GM23338 (cell line): ENCODE measurements around the gene ROR1. TPM values are rescaled to one million over a fixed set of nuclear protein-coding genes. Genes with fewer than 3 reads are reported as not detected.

Experiments used
- ATAC-seq: fragments of 200-7000 bp; cut with Tn5 transposase; 3 replicates; pipeline ENCODE4 v1.9.1; 2020
- DNase-seq: peaks from one replicate; pipeline ENCODE4 v3.0.0-alpha.2; 2015; ENCODE audit warnings: low spot score
- H2AFZ ChIP-seq: fragments of 200-600 bp; sonication (generic); 2 replicates; pipeline ENCODE4 v1.8.0; 2016; ENCODE audit warnings: antibody characterized with exemption, mild to moderate bottlenecking, moderate library complexity
- H3F3A ChIP-seq: fragments of 200-600 bp; sonication (generic); replicated peaks from 2 replicates; pipeline ENCODE4 v1.8.0; 2017; ENCODE audit warnings: antibody characterized with exemption, mixed run types, low read depth
- H3K27ac ChIP-seq: fragments of 200-600 bp; sonication (generic); 2 replicates; pipeline ENCODE4 v1.6.1; 2016; ENCODE audit warnings: low read depth
- H3K27me3 ChIP-seq: fragments of 200-600 bp; sonication (generic); 2 replicates; pipeline ENCODE4 v1.8.0; 2016; ENCODE audit warnings: mild to moderate bottlenecking, mixed run types, moderate library complexity; ENCODE audit not compliant: insufficient read depth
- H3K36me3 ChIP-seq: fragments of 200-600 bp; sonication (generic); 2 replicates; pipeline ENCODE4 v1.8.0; 2016; ENCODE audit warnings: mild to moderate bottlenecking; ENCODE audit not compliant: insufficient read depth
- H3K4me1 ChIP-seq: fragments of 200-600 bp; sonication (generic); 2 replicates; pipeline ENCODE4 v1.8.0; 2016; ENCODE audit warnings: mild to moderate bottlenecking, moderate library complexity; ENCODE audit not compliant: insufficient read depth
- H3K4me2 ChIP-seq: fragments of 200-600 bp; sonication (generic); 2 replicates; pipeline ENCODE4 v1.7.1; 2017; ENCODE audit warnings: mixed run types
- H3K4me3 ChIP-seq: fragments of 200-600 bp; sonication (generic); 2 replicates; pipeline ENCODE4 v1.6.1; 2016; ENCODE audit warnings: mixed run types
- H3K79me2 ChIP-seq: fragments of 200-600 bp; sonication (generic); replicated peaks from 2 replicates; pipeline ENCODE4 v1.8.0; 2017; ENCODE audit warnings: mild to moderate bottlenecking; ENCODE audit not compliant: insufficient read depth
- H3K9me2 ChIP-seq: fragments of 200-600 bp; sonication (generic); 2 replicates; pipeline ENCODE4 v1.8.0; 2017; ENCODE audit not compliant: insufficient read depth
- H4K20me1 ChIP-seq: fragments of 200-600 bp; sonication (generic); replicated peaks from 2 replicates; pipeline ENCODE4 v1.8.0; 2017; ENCODE audit warnings: mild to moderate bottlenecking; ENCODE audit not compliant: insufficient read depth
- H3K27ac Mint-ChIP-seq: 2 replicates; pipeline ENCODE4 v1.8.0; 2020; ENCODE audit warnings: inconsistent platforms, mild to moderate bottlenecking, moderate library complexity, mixed read lengths
- H3K27me3 Mint-ChIP-seq: 3 replicates; pipeline ENCODE4 v1.8.0; 2022; ENCODE audit warnings: low read depth, mild to moderate bottlenecking, moderate library complexity, mixed read lengths, inconsistent platforms; ENCODE audit not compliant: insufficient read depth, poor library complexity
- H3K36me3 Mint-ChIP-seq: 3 replicates; pipeline ENCODE4 v1.8.0; 2021; ENCODE audit warnings: low read depth, mild to moderate bottlenecking, inconsistent platforms, moderate library complexity, mixed read lengths
- H3K4me1 Mint-ChIP-seq: 3 replicates; pipeline ENCODE4 v1.8.0; 2020; ENCODE audit warnings: mild to moderate bottlenecking, inconsistent platforms, mixed read lengths
- H3K4me3 Mint-ChIP-seq: 3 replicates; pipeline ENCODE4 v1.8.0; 2021; ENCODE audit warnings: moderate library complexity, mild to moderate bottlenecking, inconsistent platforms, mixed read lengths
- H3K9me3 Mint-ChIP-seq: 3 replicates; pipeline ENCODE4 v1.8.0; 2020; ENCODE audit warnings: moderate library complexity, mild to moderate bottlenecking, inconsistent platforms, mixed read lengths
- EZH2 ChIP-seq: fragments of 200-600 bp; sonication (generic); IDR thresholded peaks from one replicate; pipeline ENCODE4 v1.8.0; 2017; ENCODE audit warnings: antibody characterized with exemption, mild to moderate bottlenecking, low read depth; ENCODE audit not compliant: unreplicated experiment
- EZH2phosphoT487 ChIP-seq: fragments of 200-600 bp; sonication (generic); IDR thresholded peaks from one replicate; pipeline ENCODE4 v1.8.1; 2018; ENCODE audit warnings: antibody characterized with exemption; ENCODE audit not compliant: unreplicated experiment
- JUNB ChIP-seq: IDR thresholded peaks from one replicate; pipeline ENCODE4 v1.6.1; 2016; ENCODE audit warnings: antibody characterized with exemption; ENCODE audit not compliant: unreplicated experiment
- NANOG ChIP-seq: IDR thresholded peaks from 2 replicates; pipeline ENCODE4 v1.6.1; 2016; ENCODE audit warnings: antibody characterized with exemption, borderline replicate concordance
- POLR2AphosphoS5 ChIP-seq: IDR thresholded peaks from 2 replicates; pipeline ENCODE4 v1.6.1; 2016; ENCODE audit warnings: antibody characterized with exemption, low read depth
- ZNF114 ChIP-seq: fragments of 250-450 bp; sonication (Bioruptor Pico); IDR thresholded peaks from 2 replicates; pipeline ENCODE4 v1.5.0; 2020; ENCODE audit warnings: mild to moderate bottlenecking, moderate library complexity
- polyA plus RNA-seq: library from polyadenylated mRNA; unstranded; fragments of >200 nt; fragmentation: Nextera tagmentation; extraction: Ambion mirVana; gene quantifications from 2 replicates; pipeline ENCODE4 v1.2.1, GENCODE V29; 2016
- total RNA-seq: library from RNA; depleted of rRNA; stranded (reverse); fragments of >200 nt; shearing (Covaris generic); gene quantifications from 2 replicates; pipeline ENCODE4 v1.2.3, GENCODE V29; 2014
- TF ChIP-seq, protein P1 (sequence below), 2 experiments: fragments of 200-600 bp in 1 of 2; sonication (generic) in 1 of 2; conservative IDR thresholded peaks; 2 replicates each; pipeline versions ENCODE4 v1.5.1 to v1.6.1; 2016 to 2017; ENCODE audit warnings: antibody characterized with exemption in 2 of 2, low read depth in 2 of 2, mild to moderate bottlenecking in 2 of 2, moderate library complexity in 1 of 2
- TF ChIP-seq, protein P2 (sequence below): IDR thresholded peaks from 2 replicates; pipeline ENCODE4 v1.6.1; 2016; ENCODE audit warnings: antibody characterized with exemption
- TF ChIP-seq, protein P3 (sequence below): IDR thresholded peaks from one replicate; pipeline ENCODE4 v1.6.1; 2018; ENCODE audit warnings: antibody characterized with exemption; ENCODE audit not compliant: unreplicated experiment

Gene ROR1
- total and polyA plus RNA-seq, 2 experiments from 2014 or later = 59.7 to 96.0 TPM

DNA sequence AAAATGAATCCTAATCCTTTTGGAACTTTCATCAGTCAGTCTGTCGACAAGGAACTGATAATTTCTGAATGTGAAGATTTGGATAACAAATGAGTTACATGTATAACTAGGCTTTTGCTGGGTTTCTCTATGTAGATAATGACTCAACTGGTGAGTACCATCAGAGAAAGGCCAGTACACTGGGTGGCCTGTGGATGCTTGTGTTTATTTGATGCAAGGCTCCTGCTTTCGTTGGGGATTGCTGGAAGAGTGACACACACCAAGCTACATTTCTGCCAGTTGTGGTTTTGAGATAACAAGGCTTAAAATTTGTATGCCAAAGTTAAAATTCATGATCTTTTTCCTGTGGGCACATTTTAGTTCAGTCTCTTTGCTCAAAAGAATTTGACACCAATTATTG is 314.0 kb downstream of the ROR1 start:
- no peaks in the 10 kb centered on the region for H3K27me3 ChIP-seq
- Mint-ChIP-seq H3K36me3 (peaks cover 4% of the 10 kb centered on the region; the same call in 1 of the 3 replicates), H3K27me3 (peaks cover 2% of the 10 kb centered on the region), H3K4me3 (no peak overlapping the region), H3K4me1 (peaks cover 10% of the 10 kb centered on the region), H3K27ac (no peak overlapping the region), H3K9me3 (no peaks in the 10 kb centered on the region)
- H3K9me2 ChIP-seq = no peaks in the 10 kb centered on the region
- no peak overlapping the region for H3K4me2 ChIP-seq
- no peak for DNase-seq
- no peak overlapping the region for H3K27ac ChIP-seq
- no peak for ATAC-seq
- H4K20me1 ChIP-seq = peaks cover 20% of the 10 kb centered on the region
- no peak overlapping the region for H2AFZ ChIP-seq
- H3F3A ChIP-seq = no peaks in the 10 kb centered on the region
- no peaks in the 10 kb centered on the region for H3K4me1 ChIP-seq
- H3K36me3 ChIP-seq = no peaks in the 10 kb centered on the region
- TF ChIP-seq JUNB = no peak
- TF ChIP-seq EZH2phosphoT487 = no peak
- TF ChIP-seq, protein P1, sequence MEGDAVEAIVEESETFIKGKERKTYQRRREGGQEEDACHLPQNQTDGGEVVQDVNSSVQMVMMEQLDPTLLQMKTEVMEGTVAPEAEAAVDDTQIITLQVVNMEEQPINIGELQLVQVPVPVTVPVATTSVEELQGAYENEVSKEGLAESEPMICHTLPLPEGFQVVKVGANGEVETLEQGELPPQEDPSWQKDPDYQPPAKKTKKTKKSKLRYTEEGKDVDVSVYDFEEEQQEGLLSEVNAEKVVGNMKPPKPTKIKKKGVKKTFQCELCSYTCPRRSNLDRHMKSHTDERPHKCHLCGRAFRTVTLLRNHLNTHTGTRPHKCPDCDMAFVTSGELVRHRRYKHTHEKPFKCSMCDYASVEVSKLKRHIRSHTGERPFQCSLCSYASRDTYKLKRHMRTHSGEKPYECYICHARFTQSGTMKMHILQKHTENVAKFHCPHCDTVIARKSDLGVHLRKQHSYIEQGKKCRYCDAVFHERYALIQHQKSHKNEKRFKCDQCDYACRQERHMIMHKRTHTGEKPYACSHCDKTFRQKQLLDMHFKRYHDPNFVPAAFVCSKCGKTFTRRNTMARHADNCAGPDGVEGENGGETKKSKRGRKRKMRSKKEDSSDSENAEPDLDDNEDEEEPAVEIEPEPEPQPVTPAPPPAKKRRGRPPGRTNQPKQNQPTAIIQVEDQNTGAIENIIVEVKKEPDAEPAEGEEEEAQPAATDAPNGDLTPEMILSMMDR (conservative IDR thresholded peaks at IDR 0.05; ENCODE audit: low read depth in 2 of 2) = no peak
- no peak for TF ChIP-seq NANOG
- no peak for TF ChIP-seq EZH2
- TF ChIP-seq, protein P2, sequence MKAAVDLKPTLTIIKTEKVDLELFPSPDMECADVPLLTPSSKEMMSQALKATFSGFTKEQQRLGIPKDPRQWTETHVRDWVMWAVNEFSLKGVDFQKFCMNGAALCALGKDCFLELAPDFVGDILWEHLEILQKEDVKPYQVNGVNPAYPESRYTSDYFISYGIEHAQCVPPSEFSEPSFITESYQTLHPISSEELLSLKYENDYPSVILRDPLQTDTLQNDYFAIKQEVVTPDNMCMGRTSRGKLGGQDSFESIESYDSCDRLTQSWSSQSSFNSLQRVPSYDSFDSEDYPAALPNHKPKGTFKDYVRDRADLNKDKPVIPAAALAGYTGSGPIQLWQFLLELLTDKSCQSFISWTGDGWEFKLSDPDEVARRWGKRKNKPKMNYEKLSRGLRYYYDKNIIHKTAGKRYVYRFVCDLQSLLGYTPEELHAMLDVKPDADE = no peak
- TF ChIP-seq POLR2AphosphoS5 = no peak
- H3K4me3 ChIP-seq = no peak overlapping the region
- peaks cover 17% of the 10 kb centered on the region; the same call in 1 of the 2 replicates for H3K79me2 ChIP-seq

DNA sequence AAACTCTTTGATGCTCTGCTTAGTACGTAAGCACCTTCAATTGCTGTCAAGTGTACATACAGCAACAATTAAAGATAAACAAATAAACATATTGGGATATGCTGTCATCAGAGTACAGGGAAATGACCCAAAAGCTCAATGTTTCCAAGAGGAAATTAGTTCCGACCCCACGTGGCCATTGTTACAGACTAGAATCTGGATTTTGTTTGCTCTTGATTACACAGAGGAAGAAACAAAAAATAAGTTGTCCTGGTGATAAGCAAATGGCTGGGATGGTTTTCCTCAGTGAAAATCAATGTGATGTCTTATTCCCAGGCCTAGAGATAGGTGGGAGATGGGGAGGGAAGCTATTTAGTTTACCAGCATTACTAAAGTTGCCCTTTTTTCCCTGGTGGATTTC is 316.6 kb downstream of the ROR1 start:
- Mint-ChIP-seq H3K4me3 (no peak overlapping the region), H3K36me3 (peaks cover 4% of the 10 kb centered on the region; the same call in 1 of the 3 replicates), H3K9me3 (no peaks in the 10 kb centered on the region), H3K4me1 (peaks cover 16% of the 10 kb centered on the region), H3K27me3 (peaks cover 2% of the 10 kb centered on the region), H3K27ac (no peak overlapping the region)
- DNase-seq (no peak), ATAC-seq (no peak)
- H3K4me2 ChIP-seq = no peak overlapping the region
- H3K27me3 ChIP-seq = no peaks in the 10 kb centered on the region
- no peaks in the 10 kb centered on the region for H3K36me3 ChIP-seq
- peaks cover 24% of the 10 kb centered on the region for H4K20me1 ChIP-seq
- H2AFZ ChIP-seq = no peak overlapping the region
- no peaks in the 10 kb centered on the region for H3K9me2 ChIP-seq
- no peak overlapping the region for H3K27ac ChIP-seq
- peaks cover 21% of the 10 kb centered on the region; the same call in 1 of the 2 replicates for H3K79me2 ChIP-seq
- H3F3A ChIP-seq = no peaks in the 10 kb centered on the region
- H3K4me1 ChIP-seq = no peaks in the 10 kb centered on the region
- H3K4me3 ChIP-seq = no peak overlapping the region
- TF ChIP-seq JUNB = no peak
- TF ChIP-seq, protein P3, sequence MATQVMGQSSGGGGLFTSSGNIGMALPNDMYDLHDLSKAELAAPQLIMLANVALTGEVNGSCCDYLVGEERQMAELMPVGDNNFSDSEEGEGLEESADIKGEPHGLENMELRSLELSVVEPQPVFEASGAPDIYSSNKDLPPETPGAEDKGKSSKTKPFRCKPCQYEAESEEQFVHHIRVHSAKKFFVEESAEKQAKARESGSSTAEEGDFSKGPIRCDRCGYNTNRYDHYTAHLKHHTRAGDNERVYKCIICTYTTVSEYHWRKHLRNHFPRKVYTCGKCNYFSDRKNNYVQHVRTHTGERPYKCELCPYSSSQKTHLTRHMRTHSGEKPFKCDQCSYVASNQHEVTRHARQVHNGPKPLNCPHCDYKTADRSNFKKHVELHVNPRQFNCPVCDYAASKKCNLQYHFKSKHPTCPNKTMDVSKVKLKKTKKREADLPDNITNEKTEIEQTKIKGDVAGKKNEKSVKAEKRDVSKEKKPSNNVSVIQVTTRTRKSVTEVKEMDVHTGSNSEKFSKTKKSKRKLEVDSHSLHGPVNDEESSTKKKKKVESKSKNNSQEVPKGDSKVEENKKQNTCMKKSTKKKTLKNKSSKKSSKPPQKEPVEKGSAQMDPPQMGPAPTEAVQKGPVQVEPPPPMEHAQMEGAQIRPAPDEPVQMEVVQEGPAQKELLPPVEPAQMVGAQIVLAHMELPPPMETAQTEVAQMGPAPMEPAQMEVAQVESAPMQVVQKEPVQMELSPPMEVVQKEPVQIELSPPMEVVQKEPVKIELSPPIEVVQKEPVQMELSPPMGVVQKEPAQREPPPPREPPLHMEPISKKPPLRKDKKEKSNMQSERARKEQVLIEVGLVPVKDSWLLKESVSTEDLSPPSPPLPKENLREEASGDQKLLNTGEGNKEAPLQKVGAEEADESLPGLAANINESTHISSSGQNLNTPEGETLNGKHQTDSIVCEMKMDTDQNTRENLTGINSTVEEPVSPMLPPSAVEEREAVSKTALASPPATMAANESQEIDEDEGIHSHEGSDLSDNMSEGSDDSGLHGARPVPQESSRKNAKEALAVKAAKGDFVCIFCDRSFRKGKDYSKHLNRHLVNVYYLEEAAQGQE = no peak
- TF ChIP-seq ZNF114 (CRISPR knock-in tag) = no peak
- TF ChIP-seq, protein P2 = no peak
- TF ChIP-seq, protein P1 (conservative IDR thresholded peaks at IDR 0.05; ENCODE audit: low read depth in 2 of 2) = no peak
